Measurements from ENCODE around the gene EEF1G. TPM values are rescaled to one million over a fixed set of nuclear protein-coding genes. Genes with fewer than 3 reads are reported as not detected.

Gene EEF1G
- total RNA-seq, 1 donor: 1,049 TPM

- Histone ChIP-seq H3K79me2 (ENCODE audit: insufficient read depth, low read length) (peaks cover 11% of the 10 kb centered on the region), H3K9me3 (ENCODE audit: low read depth, low read length) (no peaks in the 10 kb centered on the region), H3K4me1 (ENCODE audit: insufficient read depth, low read length) (peaks cover 9% of the 10 kb centered on the region), H3K27ac (ENCODE audit: low read depth, low read length) (no peak overlapping the region), H2AFZ (ENCODE audit: low read length) (no peak overlapping the region), H3K4me2 (ENCODE audit: insufficient read depth, low read length) (no peak overlapping the region), H3K27me3 (ENCODE audit: insufficient read depth, low read length) (no peaks in the 10 kb centered on the region), H3K4me3 (ENCODE audit: insufficient read depth, low read length) (no peak overlapping the region), H4K20me1 (ENCODE audit: insufficient read depth, low read length) (peaks cover 2% of the 10 kb centered on the region), H3K36me3 (ENCODE audit: insufficient read depth, low read length) (peaks cover 49% of the 10 kb centered on the region)
- DNase-seq (ENCODE audit: insufficient read length, low spot score, missing footprints): no peak
- no peak for TF ChIP-seq CTCF (IDR thresholded peaks at IDR 0.05; ENCODE audit: extremely low read depth, low read depth, low read length)
Observed at GRCh38 chr11:62605902-62606301, 32.2 kb upstream of the EEF1G start.

- no peak overlapping the region for H2AFZ ChIP-seq (ENCODE audit: low read length)
- H3K4me2 ChIP-seq (ENCODE audit: insufficient read depth, low read length): no peak overlapping the region
- peaks cover 10% of the 10 kb centered on the region for H3K4me1 ChIP-seq (ENCODE audit: insufficient read depth, low read length)
- peaks cover 12% of the 10 kb centered on the region for H3K79me2 ChIP-seq (ENCODE audit: insufficient read depth, low read length)
- peaks cover 45% of the 10 kb centered on the region for H3K36me3 ChIP-seq (ENCODE audit: insufficient read depth, low read length)
- H3K27ac ChIP-seq (ENCODE audit: low read depth, low read length): no peak overlapping the region
- DNase-seq (ENCODE audit: insufficient read length, low spot score, missing footprints): no peak
- no peaks in the 10 kb centered on the region for H3K27me3 ChIP-seq (ENCODE audit: insufficient read depth, low read length)
- no peak for TF ChIP-seq CTCF (IDR thresholded peaks at IDR 0.05; ENCODE audit: extremely low read depth, low read depth, low read length)
- no peak overlapping the region for H3K4me3 ChIP-seq (ENCODE audit: insufficient read depth, low read length)
- H4K20me1 ChIP-seq (ENCODE audit: insufficient read depth, low read length): peaks cover 6% of the 10 kb centered on the region
- H3K9me3 ChIP-seq (ENCODE audit: low read depth, low read length): no peaks in the 10 kb centered on the region
Observed at GRCh38 chr11:62605467-62605866, 31.8 kb upstream of the EEF1G start.

GRCh38 chr11:62604460-62605120, 30.9 kb upstream of the EEF1G start:
- Histone ChIP-seq H3K36me3 (ENCODE audit: insufficient read depth, low read length) (peaks cover 46% of the 10 kb centered on the region), H3K9me3 (ENCODE audit: low read depth, low read length) (no peaks in the 10 kb centered on the region), H3K4me2 (ENCODE audit: insufficient read depth, low read length) (no peak overlapping the region), H4K20me1 (ENCODE audit: insufficient read depth, low read length) (peaks cover 13% of the 10 kb centered on the region), H2AFZ (ENCODE audit: low read length) (no peak overlapping the region), H3K27me3 (ENCODE audit: insufficient read depth, low read length) (no peaks in the 10 kb centered on the region), H3K4me1 (ENCODE audit: insufficient read depth, low read length) (peaks cover 18% of the 10 kb centered on the region), H3K79me2 (ENCODE audit: insufficient read depth, low read length) (peaks cover 19% of the 10 kb centered on the region), H3K4me3 (ENCODE audit: insufficient read depth, low read length) (no peak overlapping the region), H3K27ac (ENCODE audit: low read depth, low read length) (no peak overlapping the region)
- TF ChIP-seq CTCF (IDR thresholded peaks at IDR 0.05; ENCODE audit: extremely low read depth, low read depth, low read length): no peak
- no peak for DNase-seq (ENCODE audit: insufficient read length, low spot score, missing footprints)

GRCh38 chr11:62603776-62604299, 30.1 kb upstream of the EEF1G start:
- H3K36me3 ChIP-seq (ENCODE audit: insufficient read depth, low read length): peaks cover 49% of the 10 kb centered on the region
- H3K27me3 ChIP-seq (ENCODE audit: insufficient read depth, low read length): no peaks in the 10 kb centered on the region
- TF ChIP-seq CTCF (IDR thresholded peaks at IDR 0.05; ENCODE audit: extremely low read depth, low read depth, low read length): no peak
- H3K4me2 ChIP-seq (ENCODE audit: insufficient read depth, low read length): no peak overlapping the region
- H3K4me3 ChIP-seq (ENCODE audit: insufficient read depth, low read length): no peak overlapping the region
- no peaks in the 10 kb centered on the region for H3K9me3 ChIP-seq (ENCODE audit: low read depth, low read length)
- H3K27ac ChIP-seq (ENCODE audit: low read depth, low read length): no peak overlapping the region
- no peak overlapping the region for H2AFZ ChIP-seq (ENCODE audit: low read length)
- peaks cover 25% of the 10 kb centered on the region for H3K4me1 ChIP-seq (ENCODE audit: insufficient read depth, low read length)
- peak; percentile 68 for DNase-seq (ENCODE audit: insufficient read length, low spot score, missing footprints)
- peaks cover 16% of the 10 kb centered on the region for H4K20me1 ChIP-seq (ENCODE audit: insufficient read depth, low read length)
- peaks cover 23% of the 10 kb centered on the region for H3K79me2 ChIP-seq (ENCODE audit: insufficient read depth, low read length)
